Measurements from ENCODE around the gene COQ8A.

Gene COQ8A

GRCh38 chr1:226940029-226940805, at the start of gene COQ8A:
TSS of gene COQ8A (plus strand) at chr1:226940294. CDS start at chr1:226961386, 21,092 bp downstream.
- peak; percentile 98 for DNase-seq (ENCODE audit: low read depth)

GRCh38 chr1:226890331-226891108, 49.6 kb upstream of the COQ8A start:
- DNase-seq (ENCODE audit: low read depth), result no peak

- DNase-seq (ENCODE audit: low read depth), result no peak
Measured at GRCh38 chr1:226891346-226891745, 48.7 kb upstream of the COQ8A start.

GRCh38 chr1:226891846-226892523, 48.1 kb upstream of the COQ8A start:
- DNase-seq (ENCODE audit: low read depth), result no peak

DNA sequence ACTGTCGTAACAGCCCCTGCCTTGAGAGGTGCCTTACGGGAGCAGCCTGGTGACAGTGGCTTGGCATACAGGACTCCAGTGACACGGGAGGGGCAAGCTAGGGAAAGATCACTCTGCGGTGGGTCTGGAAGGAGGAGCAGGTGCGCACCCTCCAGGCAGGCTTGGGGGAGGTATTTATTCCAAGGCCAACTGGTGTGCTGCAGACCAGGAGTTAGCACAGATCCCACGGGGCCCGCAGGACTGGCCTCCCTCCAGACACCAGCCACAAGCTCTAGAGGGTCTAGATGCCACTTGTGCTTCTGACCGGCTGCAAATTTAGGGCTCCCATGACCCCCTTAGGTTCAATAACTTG, 47.6 kb upstream of the COQ8A start:
- no peak for DNase-seq (ENCODE audit: low read depth)

GRCh38 chr1:226893936-226894335, 46.2 kb upstream of the COQ8A start:
- DNase-seq (ENCODE audit: low read depth), result no peak

GRCh38 chr1:226894826-226895225, 45.3 kb upstream of the COQ8A start:
- DNase-seq (ENCODE audit: low read depth), result no peak

GRCh38 chr1:226895644-226896043, 44.5 kb upstream of the COQ8A start:
- DNase-seq (ENCODE audit: low read depth), result no peak

DNA sequence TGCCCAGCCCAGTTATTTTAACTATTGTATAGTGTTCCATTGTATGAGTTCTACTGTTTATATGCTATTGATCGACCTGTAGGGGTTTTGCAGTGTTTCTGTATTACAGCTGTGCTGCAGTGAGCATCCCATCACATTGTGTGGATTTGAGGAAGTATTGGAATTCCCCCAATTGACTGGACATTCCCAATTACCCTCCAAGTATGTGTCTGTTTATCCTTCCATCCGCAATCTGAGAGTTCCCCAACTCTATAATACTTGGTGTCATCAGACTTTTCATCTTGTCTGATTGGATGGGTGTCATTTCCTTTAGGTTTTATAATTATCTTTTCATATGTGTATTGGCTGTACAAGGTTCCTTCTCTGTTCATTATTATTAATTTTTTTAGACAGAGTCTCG, 41.8 kb upstream of the COQ8A start:
- DNase-seq (ENCODE audit: low read depth), result no peak

GRCh38 chr1:226901421-226901820, 38.7 kb upstream of the COQ8A start:
- no peak for DNase-seq (ENCODE audit: low read depth)

- DNase-seq (ENCODE audit: low read depth), result no peak
Measured at GRCh38 chr1:226902601-226903000, 37.5 kb upstream of the COQ8A start.

DNA sequence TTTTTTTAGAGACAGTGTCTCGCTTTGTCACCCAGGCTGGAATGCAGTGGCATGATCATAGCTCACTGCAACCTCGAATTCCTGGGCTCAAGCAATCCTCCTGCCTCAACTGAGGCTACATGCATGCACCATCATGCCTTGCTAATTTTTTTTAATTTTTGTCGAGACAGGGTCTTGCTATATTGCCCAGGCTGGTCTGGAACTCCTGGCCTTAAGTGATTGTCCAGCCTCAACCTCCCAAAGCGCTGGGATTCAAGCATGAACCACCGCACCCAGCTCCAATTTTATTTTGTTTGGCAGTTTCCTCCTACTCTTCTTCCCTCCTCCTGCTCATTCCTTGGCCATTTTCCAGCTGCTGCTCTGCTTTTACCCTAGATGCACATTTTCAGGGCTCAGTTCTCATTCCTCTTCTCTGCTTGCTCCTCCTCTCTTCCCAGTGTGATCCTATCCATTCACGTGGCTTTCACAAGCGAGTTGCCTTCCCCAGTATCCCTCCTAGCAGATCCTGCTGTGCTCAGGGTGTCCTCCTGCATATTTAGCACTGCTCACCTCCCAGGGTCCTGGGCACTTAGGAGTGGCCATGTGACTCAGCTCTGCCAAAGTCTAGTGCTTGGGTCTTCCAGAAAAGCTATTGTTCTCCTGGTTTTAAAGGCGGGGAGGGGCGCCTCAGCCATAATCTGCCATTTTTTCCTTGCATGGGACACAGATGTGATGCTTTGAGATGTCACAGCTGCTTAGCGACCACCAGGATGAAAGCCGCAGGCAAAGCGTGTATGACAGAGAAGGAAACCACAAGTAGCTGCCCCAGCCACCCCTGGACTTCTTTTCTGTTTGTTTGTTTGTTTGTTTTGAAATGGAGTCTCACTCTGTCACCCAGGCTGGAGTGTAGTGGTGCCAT, 36.0 kb upstream of the COQ8A start:
- no peak for DNase-seq (ENCODE audit: low read depth)

GRCh38 chr1:226904772-226905171, 35.3 kb upstream of the COQ8A start:
- no peak for DNase-seq (ENCODE audit: low read depth)

DNA sequence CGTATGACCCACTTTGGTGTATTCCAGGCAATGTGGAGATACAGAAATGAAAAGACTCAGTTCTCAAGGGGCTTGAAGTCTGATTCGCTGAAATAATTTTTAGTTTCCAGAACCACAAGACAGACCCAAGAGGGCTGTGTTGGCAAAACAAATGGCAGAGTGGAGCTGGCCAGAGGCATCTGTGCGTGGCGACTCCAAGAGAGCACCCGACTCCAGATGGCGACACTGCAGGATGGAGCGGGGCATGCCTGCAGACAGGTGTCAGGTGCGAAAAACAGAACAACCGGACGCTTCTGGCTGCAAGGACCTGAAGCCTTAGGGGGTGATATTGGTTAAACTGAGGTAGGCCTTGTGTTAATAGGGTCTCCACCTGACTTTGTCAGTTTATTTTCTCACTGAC, 31.7 kb upstream of the COQ8A start:
- DNase-seq (ENCODE audit: low read depth), result no peak

DNA sequence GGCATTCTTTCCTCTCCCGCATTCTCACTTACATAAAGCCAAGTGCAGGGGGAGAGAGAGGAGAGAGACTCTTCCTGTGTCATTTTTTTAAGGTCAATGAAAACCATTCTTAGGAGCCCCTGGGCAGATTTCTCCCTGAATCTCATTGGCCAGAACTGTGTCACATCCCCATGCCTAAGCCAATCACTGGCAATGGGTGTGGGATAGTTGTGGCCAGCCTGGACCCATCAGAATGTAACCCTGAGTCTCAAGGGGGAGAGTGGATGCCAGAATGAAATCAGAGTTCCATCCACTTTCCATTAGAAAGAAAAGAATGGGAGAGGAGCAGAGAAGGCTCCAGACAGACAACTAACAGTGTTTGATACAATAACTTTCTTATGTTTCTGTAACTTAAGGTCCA, 31.2 kb upstream of the COQ8A start:
- no peak for DNase-seq (ENCODE audit: low read depth)

DNA sequence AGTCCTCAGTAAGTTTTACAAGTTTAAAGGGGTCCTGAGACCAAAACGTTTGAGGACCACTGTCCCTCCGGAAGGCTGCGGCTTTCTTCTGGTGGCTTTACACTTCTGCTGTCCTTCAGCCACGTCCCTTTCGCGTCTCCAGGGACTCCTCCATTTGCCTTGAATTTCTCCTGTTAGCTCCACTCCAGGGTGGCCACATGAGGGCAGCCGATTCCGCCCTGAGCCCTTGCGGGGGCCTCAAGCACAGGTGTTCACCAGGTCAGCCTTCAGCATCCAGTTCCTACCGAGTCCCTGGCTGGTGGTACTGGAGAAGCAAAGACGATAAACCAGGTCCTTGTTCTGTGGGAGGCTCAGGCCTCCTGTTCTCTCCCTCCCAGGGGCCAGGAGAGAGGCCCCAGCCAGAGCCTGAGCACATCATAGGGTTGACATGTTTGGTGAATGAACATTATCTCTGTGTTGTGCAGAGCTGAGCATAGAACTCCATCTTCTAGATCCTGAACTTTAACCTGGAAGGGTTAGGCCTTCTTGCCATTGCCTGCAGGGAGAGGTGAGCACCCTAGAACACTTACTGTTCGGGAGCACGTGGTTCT, 27.4 kb upstream of the COQ8A start:
- DNase-seq (ENCODE audit: low read depth), result no peak

- no peak for DNase-seq (ENCODE audit: low read depth)
Measured at GRCh38 chr1:226915672-226915995, 24.5 kb upstream of the COQ8A start.

DNA sequence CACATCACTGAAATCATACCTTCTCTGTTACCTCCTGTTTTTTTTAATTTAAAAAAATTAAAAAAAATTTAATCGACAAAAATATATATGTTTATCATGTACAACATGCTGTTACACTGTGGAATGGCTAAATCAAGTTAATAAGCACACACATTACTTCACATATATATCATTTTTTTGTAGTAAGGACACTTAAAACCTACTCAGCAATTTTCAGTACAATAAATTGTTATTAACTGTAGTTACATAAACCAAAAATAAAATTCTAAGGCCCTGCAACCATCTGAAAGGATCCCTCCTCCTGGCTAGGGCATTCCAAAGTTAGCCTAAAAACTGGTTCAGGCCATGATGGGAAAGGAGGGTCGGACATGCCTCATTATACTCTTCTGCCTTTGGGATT, 23.6 kb upstream of the COQ8A start:
- DNase-seq (ENCODE audit: low read depth), result no peak

DNA sequence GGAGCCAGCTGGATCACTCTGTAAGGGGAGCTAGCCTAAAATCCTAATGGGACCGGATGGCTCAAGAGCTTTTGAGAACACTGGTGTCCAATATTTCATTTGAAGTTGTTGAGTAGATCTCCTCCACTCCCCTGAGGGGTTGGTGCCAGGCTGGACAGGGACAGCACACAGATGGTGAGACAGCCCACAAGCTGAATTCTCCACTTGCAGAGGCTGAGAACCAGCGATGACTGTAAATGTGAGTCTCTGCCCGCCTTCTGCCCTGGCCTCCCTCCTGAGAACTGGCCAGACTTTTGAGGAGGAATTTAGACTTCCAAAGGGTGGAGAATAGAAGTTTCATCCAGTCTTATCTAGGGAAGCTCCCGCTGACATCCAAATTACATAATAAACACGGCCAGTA, 20.5 kb upstream of the COQ8A start:
- no peak for DNase-seq (ENCODE audit: low read depth)

DNA sequence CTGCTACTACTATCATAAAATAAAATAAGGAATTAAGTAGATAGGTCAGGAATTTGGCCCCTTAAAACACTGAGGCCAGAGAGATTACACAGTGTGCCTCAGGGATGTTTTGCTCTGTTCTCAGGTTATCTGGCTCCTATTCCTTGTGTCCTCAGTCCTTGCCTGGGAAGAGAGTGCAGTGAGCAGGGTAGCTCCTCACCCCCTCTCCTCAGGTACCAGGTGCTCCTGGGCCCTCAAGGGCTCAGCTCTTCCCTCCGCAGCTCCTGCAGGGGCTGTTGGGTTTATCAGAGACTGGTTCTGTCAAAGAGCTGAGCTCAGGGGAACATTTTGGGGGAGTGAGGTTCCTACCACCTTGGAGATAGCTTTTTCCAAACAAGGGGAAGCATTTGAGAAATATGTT, 20.1 kb upstream of the COQ8A start:
- DNase-seq (ENCODE audit: low read depth), result no peak

GRCh38 chr1:226920446-226920894, 19.6 kb upstream of the COQ8A start:
- DNase-seq (ENCODE audit: low read depth), result no peak

GRCh38 chr1:226921504-226921903, 18.6 kb upstream of the COQ8A start:
- no peak for DNase-seq (ENCODE audit: low read depth)
